GM18511 (cell line): ENCODE data around the gene CD9.

ENCODE experiments used
- ATAC-seq: cut with Tn5 transposase; IDR thresholded peaks from one replicate; pipeline ENCODE4 v1.9.1; 2021; ENCODE audit warnings: mild to moderate bottlenecking, moderate library complexity; ENCODE audit not compliant: unreplicated experiment

Gene CD9

DNA sequence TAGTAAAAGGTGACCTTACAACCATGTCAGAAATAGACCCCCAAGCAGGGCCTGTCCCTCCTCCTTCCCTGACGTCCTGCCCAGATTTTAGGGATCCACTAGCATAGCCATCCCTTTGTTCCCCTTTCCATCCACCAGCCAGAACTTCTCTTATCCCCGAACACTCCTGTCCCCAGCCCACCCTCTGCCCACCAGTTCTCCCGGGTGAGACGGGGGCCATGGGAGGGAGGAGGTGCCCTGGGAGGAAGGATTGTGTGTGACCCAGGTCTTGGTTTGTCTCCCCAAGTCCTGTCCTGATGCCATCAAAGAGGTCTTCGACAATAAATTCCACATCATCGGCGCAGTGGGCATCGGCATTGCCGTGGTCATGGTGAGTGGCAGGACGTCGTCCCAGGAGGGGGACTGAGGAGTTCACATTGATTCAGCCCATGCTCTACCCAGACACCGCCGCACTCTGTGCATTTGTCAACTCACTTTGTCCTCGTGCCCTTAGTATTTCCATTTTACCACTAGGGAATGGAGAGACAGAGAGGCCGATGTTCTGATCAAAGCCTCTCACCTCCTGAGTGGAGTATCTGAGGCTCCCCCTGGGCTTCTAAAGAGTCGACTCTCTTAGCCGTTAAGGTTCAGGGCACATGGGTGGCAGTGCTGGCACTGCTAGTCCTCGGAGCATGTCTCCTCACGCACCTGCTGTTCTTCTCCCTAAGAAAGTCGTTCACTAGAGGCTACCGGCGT is 35.9 kb downstream of the CD9 start:
- no peak for ATAC-seq

DNA sequence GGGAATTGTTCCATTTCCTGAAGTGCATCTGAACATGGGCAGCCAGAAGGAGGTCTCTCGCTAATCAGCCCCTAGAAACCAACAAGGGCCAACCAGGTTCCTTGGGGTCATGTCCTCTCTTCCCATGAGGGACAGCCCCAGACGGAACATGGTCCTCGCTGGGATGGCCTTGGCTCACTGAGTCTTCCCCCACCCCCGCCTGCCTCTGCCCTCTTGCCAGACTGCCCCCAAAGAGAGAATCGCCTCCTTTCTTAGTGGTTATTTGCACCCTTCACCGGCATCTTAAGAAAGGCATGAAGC is 36.4 kb downstream of the CD9 start:
- ATAC-seq, result no peak

DNA sequence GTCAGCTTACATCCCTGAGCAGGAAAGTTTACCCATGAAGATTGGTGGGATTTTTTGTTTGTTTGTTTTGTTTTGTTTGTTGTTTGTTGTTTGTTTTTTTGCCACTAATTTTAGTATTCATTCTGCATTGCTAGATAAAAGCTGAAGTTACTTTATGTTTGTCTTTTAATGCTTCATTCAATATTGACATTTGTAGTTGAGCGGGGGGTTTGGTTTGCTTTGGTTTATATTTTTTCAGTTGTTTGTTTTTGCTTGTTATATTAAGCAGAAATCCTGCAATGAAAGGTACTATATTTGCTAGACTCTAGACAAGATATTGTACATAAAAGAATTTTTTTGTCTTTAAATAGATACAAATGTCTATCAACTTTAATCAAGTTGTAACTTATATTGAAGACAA is 37.6 kb downstream of the CD9 start:
- ATAC-seq, result no peak

- ATAC-seq, result no peak
Measured at GRCh38 chr12:6238875-6239274, 38.7 kb downstream of the CD9 start.

DNA sequence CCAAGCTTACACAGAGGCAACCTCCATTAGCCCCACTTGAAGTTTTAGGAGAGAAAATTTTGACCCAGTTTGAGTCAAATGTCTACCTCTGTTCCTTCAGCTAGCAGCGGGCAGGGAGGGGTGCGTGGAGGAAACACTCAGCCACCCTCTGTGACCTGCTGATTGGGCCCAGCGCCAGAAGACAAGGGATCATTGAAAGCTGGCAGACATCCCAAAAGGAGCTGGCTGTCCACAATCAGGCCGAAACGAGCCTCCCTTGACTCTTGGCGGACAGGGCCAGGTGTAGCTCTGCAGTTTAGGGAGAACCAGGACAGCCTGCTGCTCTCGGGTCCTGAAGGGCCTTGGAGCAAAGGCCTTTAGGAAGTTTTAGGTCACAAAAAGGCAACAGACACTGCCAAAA is 41.3 kb downstream of the CD9 start:
- no peak for ATAC-seq

DNA sequence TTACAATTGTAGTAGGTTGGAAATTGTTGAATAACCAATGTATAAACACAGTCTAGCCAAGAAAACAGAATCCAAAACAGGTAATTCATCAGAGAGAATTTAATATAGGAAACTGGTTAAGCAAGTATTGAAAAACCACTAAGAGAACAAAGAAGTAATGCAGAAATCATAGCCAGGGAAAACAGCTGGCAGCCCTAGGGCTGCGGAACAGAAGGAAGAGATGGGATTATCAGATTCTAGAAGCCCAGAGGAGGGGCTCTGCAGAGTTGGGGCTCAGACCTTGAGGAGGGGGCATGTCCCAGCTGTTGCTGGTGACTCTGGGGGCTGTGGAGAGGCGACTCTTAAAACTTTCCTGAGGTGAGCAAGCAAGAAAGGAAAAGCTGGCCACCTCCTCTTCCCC is 49.4 kb downstream of the CD9 start:
- ATAC-seq, result no peak

DNA sequence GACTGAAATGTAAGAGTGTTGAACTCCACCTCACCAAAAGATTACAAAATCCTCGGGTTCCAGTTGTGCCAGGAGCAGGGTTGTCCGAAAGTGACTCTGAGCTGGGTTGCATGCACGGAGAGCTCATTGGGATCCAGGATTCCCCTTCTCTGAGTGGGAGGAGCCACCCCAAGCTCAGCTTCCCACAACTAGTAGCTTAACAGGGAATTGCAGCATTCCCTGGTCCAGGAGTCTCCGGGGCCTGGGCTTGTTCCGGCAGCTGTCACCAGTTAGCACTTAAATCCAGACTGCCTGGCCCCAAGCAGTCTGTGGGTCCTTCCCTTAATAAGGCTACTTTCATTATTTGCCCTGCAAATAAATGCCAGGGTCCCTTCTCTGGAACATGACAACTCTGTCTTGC is 50.1 kb downstream of the CD9 start:
- no peak for ATAC-seq

- ATAC-seq, result no peak
Measured at GRCh38 chr12:6253278-6253677, 53.1 kb downstream of the CD9 start.

- no peak for ATAC-seq
Measured at GRCh38 chr12:6254491-6254890, 54.3 kb downstream of the CD9 start.

DNA sequence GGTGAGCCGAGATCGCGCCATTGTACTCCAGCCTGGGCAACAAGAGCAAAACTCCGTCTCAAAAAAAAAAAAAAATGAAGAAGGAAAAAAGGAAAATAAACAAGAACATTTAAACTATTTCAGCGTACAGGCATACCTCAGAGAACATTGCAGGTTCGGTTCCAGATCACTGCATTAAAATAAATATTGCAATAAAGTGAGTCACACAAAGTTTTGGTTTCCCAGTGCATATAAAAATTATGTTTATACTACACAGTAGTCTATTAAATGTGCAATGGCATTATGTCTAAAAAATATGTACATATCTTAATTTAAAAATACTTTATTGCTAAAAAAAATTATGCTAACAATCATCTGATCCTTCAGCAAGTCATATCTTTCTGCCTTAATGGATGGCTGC is 56.8 kb downstream of the CD9 start:
- ATAC-seq, result no peak

- no peak for ATAC-seq
Measured at GRCh38 chr12:6262211-6262610, 62.0 kb downstream of the CD9 start.

DNA sequence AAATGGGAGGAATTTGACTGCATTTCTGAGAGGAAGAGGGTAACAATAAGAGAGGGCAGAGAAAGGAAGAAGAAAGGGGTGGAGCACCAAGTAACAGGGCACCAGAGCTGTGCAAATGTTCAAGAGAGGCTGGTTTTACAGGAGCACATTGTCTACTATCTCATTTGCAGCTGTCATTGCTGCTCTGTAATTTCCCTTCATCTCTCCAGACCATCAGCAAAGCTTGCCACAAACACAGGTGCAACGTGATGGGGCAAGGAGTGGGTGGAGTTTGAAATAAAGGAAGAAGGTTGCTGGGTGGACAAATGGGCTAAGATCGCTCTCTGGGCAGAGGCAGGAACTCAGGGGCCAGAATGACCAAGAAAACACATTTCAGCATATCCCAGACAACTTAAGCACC is 62.4 kb downstream of the CD9 start:
- no peak for ATAC-seq

DNA sequence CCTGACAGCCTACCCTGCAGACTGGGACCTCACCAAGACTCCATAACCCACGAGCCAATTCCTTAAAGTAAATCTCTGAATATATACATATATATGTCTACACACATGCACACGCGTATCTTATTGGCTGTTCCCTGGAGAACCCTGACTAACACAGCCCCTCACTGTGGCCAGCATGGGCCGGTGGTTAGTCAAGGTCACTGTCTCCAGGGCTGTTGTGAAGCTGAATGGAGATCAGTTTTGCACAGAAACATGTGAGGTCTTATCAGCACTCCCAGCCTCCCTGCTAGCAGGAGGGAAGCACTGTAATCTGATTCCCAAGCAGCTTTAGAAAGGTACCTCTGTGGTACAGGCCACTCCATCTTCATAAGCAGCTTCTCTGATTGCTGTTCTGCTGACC is 63.7 kb downstream of the CD9 start:
- no peak for ATAC-seq

DNA sequence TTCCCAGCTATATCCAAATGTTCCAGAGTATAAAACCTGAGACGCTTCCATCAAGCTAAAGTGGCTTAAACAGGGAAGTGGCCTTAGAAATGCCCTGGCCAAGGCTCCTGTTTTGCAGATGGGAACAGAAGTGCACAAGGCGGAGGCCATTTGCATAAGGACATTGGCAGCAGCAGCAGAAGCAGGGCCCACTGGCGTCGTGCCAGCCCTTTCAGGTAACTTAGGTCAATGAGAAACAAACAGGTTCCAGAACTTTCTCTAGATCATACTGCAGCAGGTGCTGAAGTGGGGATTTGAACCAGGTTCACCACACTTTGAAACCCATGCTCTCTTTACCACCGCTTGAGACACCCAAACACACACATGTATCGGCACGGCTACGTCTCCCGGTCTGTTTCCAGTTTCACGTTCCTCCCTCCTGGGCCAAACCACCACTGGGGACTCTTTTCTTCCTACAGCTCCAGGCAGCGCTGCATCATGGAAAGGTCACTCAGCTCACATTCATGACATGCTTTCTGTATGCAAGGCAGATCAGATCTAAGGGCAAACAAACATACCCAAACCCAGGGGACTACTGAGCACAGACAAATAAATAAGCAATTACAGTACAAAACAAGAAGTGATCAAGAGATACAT is 64.3 kb downstream of the CD9 start:
- no peak for ATAC-seq

DNA sequence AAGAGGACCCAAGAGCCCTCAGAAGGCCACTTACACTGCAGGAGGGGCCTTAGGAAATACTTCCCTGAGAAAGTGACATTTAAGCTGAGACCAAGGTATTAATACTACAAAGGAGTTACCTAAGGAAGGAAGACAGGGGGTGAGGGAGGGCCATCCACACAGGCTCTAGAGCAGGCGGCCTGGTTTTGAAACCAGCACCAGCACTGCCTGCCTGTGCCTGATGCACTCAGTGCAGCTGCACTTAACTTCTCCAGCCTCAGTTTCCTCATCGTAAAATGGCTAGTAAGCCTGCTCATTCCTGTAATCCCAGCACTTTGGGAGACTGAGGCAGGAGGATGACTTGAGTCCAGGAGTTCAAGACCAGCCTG is 64.8 kb downstream of the CD9 start:
- ATAC-seq, result no peak

DNA sequence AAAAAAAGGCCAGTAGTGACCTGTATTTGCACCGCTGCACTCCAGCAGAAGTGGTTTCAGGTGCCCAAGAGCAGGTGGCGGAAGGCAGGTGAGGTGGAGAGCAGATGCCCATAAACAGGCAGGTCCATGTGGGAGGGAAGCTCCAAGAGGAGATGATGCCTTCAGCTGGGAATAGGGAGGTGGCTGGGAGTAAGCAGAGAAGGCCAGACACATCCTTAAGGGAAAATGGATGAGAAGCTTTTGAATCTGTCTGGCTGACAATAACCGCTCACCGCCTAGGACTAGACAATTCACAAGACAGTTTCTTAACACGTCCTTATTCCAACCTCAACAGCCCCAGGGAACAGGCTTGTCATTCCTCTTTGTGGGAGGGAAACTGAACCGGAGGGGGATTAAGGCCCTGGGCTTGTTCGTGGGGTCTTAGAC is 66.4 kb downstream of the CD9 start:
- ATAC-seq, result no peak

DNA sequence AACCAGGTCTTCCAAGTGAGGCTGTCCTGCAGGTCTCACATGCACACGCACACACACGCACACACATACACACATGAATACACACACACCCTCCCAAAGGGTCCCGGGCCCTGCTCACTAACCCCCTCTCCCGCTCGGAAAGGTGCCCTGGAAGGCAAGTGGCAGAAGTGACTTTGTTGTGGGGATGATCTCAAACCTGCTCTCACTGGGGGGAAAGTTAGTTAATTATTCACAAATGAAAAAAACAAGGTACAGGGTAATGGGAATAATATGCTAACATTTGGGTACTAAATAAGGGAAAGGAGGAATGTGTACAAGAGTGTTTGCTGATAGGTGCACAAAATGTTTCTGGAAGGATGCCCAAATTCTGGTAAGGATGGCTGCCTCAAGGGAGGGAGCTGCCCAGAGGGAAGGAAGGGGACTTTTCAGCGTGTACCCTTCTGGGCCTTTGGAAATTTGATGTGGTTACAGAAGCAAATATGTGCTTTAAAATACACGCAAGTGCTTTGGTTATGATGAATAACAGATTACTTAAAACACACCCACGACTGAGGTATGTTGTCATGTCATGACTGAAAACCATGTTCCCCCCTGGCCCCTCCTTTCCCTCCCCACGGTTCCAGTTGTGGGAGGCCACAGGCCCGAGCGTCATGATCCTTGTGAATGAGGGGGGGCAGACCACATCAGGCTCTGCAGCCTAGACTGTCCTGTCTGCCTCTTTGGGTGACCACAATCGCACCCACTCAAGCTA is 66.9 kb downstream of the CD9 start:
- ATAC-seq, result no peak

DNA sequence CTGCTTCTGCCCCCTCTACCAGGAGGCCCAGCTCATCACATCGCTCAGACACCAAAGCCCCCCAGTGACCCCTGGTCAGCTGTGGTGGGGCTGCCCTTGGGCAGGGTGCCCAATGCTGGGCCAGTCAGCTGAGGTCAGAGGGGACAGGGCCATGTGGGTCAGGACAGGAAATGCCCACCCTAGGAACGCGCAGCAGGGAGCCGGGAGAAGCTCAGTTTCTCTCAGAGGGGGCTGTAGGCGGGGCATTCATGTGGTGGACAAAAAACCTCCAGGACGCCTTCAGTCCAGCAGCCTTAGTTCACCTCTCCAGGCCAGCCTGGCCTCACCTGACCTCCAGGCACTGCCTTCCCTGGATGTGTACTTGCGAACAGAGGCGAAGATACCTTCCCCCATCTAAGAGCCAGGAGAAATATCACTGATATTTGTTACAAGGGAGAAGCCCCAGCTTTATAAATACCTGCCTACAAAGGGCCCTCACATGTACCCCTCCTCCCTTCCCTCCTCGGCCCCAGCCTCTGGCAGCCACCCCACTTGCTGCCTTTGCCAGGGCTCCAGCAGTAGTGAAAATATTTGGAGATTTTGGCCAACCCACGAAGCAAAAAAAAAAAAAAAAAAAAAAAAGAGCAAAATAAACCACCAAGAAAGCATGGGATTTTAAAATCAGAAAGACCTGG is 68.4 kb downstream of the CD9 start:
- ATAC-seq, result no peak

DNA sequence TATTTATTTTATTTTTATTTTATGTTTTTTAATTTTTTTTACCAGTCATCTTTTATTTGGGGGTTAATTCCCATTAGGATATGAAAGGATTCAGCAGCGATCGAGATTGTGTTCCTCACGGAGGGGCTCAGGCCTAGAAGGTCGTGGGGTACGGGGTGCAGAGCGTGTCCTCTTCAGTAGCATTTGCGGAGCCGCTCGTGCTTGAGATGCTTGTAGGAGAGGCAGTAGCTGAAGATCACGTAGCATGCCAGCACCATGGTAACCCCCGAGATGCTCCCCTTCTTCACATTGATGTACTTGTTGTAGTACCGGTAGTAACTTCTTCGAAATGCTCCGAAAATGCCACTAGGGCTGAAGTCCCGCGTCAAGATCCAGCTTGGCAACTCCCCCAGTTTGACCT is 69.8 kb downstream of the CD9 start:
- no peak for ATAC-seq

DNA sequence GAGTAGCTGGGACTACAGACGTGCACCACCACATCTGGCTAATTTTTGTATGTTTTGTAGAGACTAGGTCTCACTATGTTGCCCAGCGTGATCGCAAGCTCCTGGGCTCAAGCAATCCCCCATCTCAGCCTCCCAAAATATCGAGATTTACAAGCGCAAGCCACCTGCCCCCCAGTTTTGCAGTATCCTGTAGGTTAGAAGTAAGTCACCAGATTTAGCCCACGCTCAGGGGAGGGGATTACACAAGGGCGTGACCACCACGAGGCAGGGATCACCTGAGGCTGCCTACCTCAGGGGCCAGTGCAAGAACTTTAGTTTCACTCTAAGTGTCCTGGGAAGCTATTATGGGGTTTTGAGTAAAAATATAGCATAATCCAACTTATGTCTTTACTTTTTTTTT is 71.1 kb downstream of the CD9 start:
- ATAC-seq, result no peak

- peak; percentile 52 for ATAC-seq
Measured at GRCh38 chr12:6272300-6273204, 72.4 kb downstream of the CD9 start.
